GM21526 (cell line): ENCODE data around the gene PORCN.

ENCODE experiments used
- ATAC-seq: cut with Tn5 transposase; IDR thresholded peaks from one replicate; pipeline ENCODE4 v1.9.1; 2021; ENCODE audit warnings: moderate library complexity; ENCODE audit not compliant: unreplicated experiment, low FRiP score

PORCN gene

GRCh38 chrX:48508400-48509244, at the start of gene PORCN:
Gene PORCN, plus strand, starts transcription at chrX:48508992. Its CDS starts 829 bp downstream, at chrX:48509821.
- ATAC-seq: peak; percentile 60

- no peak for ATAC-seq
Observed at GRCh38 chrX:48459483-48459882, 49.3 kb upstream of the PORCN start.

DNA sequence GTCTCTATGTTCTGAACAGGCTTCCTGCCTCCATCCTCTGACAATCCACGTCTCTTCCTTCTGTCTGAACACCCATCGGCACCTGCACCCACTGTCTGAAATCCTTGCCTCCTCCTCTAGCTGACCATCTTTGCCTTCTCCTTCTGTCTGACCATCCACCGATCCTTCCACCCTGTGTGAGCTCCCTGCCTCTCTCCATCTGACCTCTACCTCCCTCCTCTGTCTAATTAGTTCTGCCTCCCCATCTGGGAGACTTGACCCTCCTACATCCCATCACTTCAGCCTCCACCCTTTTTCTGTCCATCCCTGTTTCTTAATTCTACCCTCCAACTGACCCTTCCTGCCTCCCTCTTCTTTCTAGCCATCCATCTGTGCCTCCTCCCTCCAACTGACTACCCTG, 48.8 kb upstream of the PORCN start:
- no peak for ATAC-seq

GRCh38 chrX:48460606-48461005, 48.2 kb upstream of the PORCN start:
- no peak for ATAC-seq

DNA sequence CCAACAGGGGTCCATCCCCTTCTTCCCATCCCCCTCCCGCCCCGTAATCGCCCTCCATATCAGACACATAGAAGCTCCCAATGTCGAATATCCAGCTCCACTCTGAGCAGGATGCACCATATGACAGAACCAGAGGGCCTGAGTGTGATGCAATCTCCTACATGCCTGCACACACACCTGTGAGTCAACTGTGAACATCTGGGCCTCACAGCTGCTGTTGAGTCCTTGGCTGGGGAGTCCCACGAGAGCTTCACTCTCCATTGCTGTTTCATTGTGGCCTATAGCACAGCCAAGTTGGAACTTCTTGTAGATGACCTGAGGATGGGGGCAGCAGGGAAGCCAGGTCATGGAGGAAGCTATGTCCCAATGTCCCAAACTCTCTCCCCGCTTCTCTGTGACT, 47.0 kb upstream of the PORCN start:
- no peak for ATAC-seq

DNA sequence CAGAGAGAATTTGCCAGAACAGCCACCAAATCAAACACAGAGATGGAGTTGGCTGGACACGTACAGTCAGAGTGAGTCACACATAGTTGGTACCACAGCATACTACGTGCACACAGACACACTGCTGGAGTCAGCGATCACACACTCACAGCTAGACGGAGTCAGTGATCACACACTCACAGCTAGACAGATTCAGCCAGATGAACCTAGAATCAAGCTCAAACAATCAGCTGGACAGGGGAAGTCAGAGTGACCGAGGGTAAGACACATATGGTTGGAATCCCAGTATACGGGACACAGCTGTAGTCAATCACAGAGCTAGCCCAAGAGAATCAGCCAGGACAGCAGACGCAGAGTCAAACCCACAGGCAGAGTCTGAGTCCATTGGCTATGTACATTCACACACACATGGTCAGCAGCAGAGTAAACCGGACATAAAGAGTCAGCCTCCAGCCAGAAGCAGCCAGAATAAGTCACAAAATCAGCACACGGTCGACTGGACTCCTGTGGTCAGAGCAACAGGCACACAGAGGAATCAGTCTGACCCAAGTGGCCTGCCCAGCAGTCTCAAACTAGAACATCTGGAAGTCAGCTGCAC, 43.4 kb upstream of the PORCN start:
- no peak for ATAC-seq

- ATAC-seq: no peak
Observed at GRCh38 chrX:48466696-48467095, 42.1 kb upstream of the PORCN start.

DNA sequence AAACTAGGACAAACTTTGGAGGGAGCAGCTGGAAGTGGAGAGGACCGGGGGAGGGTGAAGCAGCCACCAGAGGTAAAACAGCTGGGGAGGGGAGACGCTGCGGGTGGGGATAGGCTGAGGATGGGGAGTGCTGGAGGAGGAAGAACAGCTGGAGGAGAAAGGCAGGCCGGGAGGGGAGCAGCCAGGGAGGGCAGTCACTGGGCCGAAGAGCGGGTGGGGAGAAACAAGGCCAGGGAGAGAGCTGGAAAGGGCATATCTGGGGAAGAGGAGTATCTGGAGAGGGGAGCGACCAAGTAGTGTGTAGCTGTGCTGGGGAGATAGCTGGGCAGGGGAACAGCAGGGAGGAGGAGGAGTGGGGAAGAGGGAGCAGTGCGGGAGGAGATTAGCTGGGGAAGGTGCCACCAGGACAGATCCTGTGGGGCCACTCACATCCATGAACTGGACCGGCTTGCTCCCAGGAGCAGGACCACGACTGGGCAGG, 41.5 kb upstream of the PORCN start:
- no peak for ATAC-seq

- ATAC-seq: no peak
Observed at GRCh38 chrX:48468247-48468671, 40.5 kb upstream of the PORCN start.

DNA sequence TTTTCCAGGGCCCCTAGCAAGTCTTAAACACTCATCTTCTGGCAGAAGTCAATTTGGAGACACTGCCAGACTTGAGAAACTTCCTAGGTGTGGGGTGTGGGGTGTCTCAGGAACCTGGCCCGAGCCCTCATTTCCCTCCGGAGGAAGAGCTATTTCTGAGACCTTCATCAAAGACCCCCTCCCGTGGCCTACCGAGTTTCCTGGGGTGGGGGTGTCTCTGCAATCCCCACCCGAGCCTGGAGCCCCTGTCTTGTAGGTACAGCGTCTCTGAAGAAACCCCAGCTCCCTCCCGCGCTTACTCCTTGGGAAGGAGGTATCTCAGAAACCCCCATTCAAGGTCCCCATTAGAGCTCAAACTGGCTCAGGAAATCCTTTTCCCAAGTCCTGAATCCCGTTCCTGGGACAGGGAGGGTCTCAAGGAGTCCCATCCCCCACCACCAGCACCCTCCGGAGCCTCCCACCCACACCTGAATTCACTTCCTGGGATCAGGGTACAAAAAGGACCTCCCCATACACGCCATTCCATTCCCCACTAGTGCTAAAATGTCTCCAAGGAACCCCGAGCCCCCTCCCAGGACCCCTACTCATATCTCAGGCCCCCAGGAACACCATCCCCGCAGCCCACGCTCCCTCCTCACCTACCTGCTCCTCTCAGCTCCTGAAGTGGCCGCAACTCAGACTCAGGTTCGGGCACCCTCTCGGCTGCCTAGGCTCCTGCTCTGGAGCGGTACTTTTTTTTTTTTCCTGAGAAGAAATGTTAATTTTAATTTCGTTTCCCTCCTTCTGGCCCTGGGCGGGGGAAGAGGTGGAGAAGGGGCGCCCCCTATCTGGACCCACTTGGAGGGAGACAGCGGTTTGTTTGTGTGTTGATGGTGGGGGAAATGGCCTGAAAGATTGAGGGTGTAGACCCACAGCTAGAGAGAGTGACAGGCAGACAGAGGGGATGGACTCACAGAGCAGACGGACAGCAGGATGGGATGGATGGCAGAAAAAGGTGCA, 39.8 kb upstream of the PORCN start:
- ATAC-seq: no peak

DNA sequence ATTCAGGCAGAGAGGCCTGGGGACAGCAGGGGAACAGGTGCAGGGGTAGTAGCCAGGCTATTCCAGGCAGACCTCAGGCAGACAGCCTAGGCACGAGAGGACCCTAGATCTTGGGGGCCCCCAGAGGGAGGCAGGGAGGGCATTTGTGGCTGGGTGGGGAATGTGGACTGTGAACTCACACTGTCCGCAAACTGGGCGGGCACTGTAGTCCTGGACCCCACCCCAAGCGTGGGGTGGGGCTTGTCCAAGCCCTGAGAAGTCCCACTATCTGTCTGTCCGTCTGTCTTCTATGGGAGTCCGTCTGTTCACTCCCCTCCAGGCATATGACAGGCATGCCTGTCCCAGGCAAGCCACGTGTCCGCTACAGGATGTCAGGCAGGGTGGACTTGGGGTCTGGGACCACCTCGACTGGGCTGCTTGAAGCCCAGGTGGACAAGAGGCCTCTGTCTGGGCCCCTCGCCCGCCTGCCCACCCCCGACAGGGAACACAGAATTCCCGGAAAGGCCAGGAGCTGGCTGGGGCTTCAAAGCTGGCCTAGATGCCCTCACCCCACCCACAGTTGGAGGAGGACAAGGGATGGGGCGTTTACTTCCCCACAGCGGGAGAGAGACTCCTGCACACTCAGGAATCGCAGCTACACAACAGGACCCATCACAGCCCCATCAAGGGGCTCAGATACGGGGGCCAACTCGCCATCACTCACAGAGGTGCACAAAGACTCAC, 38.5 kb upstream of the PORCN start, which contains the start of gene SLC38A5:
Gene SLC38A5 (minus strand): TSS at position 151 of the 723 bp plus-strand sequence. CDS start 2,336 bp downstream, outside the sequence.
- ATAC-seq: no peak

DNA sequence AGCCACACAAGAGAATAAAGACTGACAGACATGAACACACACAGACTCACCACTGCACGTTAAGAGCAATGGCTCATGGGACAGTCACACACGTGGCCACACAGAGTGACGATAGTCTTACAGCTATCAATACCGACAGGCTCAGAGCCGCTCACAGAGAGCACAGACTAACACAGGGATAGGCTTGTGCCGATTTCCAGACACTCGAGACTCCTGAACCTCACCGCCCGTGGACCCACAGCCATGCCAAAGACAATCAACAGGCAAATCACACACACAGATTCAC, 38.0 kb upstream of the PORCN start:
- ATAC-seq: no peak

- ATAC-seq: no peak
Observed at GRCh38 chrX:48471504-48471903, 37.3 kb upstream of the PORCN start.

- no peak for ATAC-seq
Observed at GRCh38 chrX:48472225-48472624, 36.6 kb upstream of the PORCN start.

GRCh38 chrX:48472851-48473703, 35.7 kb upstream of the PORCN start:
- ATAC-seq: no peak

DNA sequence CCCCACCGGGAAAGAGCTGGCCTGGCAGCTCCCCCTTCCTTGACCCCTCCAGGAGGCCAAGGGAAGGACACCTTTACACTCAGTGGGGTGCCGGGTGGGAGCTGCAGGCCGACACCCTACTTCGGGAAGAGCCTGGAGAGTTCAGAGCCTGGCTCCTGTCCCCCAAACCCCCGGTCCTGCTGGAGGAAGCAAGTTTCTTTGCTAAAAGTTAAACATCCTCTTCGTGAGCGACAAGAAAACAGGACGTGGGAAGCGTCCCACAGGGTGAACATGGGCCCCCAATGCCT, 35.1 kb upstream of the PORCN start:
- ATAC-seq: no peak

GRCh38 chrX:48474127-48474526, 34.7 kb upstream of the PORCN start:
- no peak for ATAC-seq

DNA sequence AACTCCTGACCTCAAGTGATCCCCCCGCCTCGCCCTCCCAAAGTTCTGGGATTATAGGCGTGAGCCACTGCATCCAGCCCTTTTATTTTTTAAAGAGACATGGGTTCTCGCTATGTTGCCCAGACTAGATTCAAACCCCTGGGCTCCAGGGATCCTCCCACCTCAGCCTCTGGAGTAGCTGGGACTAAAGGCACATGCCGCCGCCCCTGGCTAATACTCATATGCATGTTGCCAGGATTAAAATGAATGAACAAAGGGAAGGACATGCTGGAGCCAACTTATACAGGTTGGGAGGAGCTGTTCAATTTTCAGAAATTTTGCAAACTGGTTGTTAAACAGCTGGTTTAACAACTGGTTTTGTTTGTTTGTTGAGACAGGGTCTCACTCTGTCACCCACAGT, 34.2 kb upstream of the PORCN start:
- ATAC-seq: no peak

- no peak for ATAC-seq
Observed at GRCh38 chrX:48475296-48475695, 33.5 kb upstream of the PORCN start.
